GM23338 (cell line): ENCODE measurements around the gene MED12L. TPM values are rescaled to one million over a fixed set of nuclear protein-coding genes. Genes with fewer than 3 reads are reported as not detected.

Source experiments
- ATAC-seq: fragments of 200-7000 bp; cut with Tn5 transposase; 3 replicates; pipeline ENCODE4 v1.9.1; 2020
- DNase-seq: peaks from one replicate; pipeline ENCODE4 v3.0.0-alpha.2; 2015; ENCODE audit warnings: low spot score
- H2AFZ ChIP-seq: fragments of 200-600 bp; sonication (generic); 2 replicates; pipeline ENCODE4 v1.8.0; 2016; ENCODE audit warnings: antibody characterized with exemption, mild to moderate bottlenecking, moderate library complexity
- H3F3A ChIP-seq: fragments of 200-600 bp; sonication (generic); replicated peaks from 2 replicates; pipeline ENCODE4 v1.8.0; 2017; ENCODE audit warnings: antibody characterized with exemption, mixed run types, low read depth
- H3K27ac ChIP-seq: fragments of 200-600 bp; sonication (generic); 2 replicates; pipeline ENCODE4 v1.6.1; 2016; ENCODE audit warnings: low read depth
- H3K27me3 ChIP-seq: fragments of 200-600 bp; sonication (generic); 2 replicates; pipeline ENCODE4 v1.8.0; 2016; ENCODE audit warnings: mild to moderate bottlenecking, mixed run types, moderate library complexity; ENCODE audit not compliant: insufficient read depth
- H3K36me3 ChIP-seq: fragments of 200-600 bp; sonication (generic); 2 replicates; pipeline ENCODE4 v1.8.0; 2016; ENCODE audit warnings: mild to moderate bottlenecking; ENCODE audit not compliant: insufficient read depth
- H3K4me1 ChIP-seq: fragments of 200-600 bp; sonication (generic); 2 replicates; pipeline ENCODE4 v1.8.0; 2016; ENCODE audit warnings: mild to moderate bottlenecking, moderate library complexity; ENCODE audit not compliant: insufficient read depth
- H3K4me2 ChIP-seq: fragments of 200-600 bp; sonication (generic); 2 replicates; pipeline ENCODE4 v1.7.1; 2017; ENCODE audit warnings: mixed run types
- H3K4me3 ChIP-seq: fragments of 200-600 bp; sonication (generic); 2 replicates; pipeline ENCODE4 v1.6.1; 2016; ENCODE audit warnings: mixed run types
- H3K79me2 ChIP-seq: fragments of 200-600 bp; sonication (generic); replicated peaks from 2 replicates; pipeline ENCODE4 v1.8.0; 2017; ENCODE audit warnings: mild to moderate bottlenecking; ENCODE audit not compliant: insufficient read depth
- H3K9me2 ChIP-seq: fragments of 200-600 bp; sonication (generic); 2 replicates; pipeline ENCODE4 v1.8.0; 2017; ENCODE audit not compliant: insufficient read depth
- H4K20me1 ChIP-seq: fragments of 200-600 bp; sonication (generic); replicated peaks from 2 replicates; pipeline ENCODE4 v1.8.0; 2017; ENCODE audit warnings: mild to moderate bottlenecking; ENCODE audit not compliant: insufficient read depth
- H3K27ac Mint-ChIP-seq: 2 replicates; pipeline ENCODE4 v1.8.0; 2020; ENCODE audit warnings: inconsistent platforms, mild to moderate bottlenecking, moderate library complexity, mixed read lengths
- H3K27me3 Mint-ChIP-seq: 3 replicates; pipeline ENCODE4 v1.8.0; 2022; ENCODE audit warnings: low read depth, mild to moderate bottlenecking, moderate library complexity, mixed read lengths, inconsistent platforms; ENCODE audit not compliant: insufficient read depth, poor library complexity
- H3K36me3 Mint-ChIP-seq: 3 replicates; pipeline ENCODE4 v1.8.0; 2021; ENCODE audit warnings: low read depth, mild to moderate bottlenecking, inconsistent platforms, moderate library complexity, mixed read lengths
- H3K4me1 Mint-ChIP-seq: 3 replicates; pipeline ENCODE4 v1.8.0; 2020; ENCODE audit warnings: mild to moderate bottlenecking, inconsistent platforms, mixed read lengths
- H3K4me3 Mint-ChIP-seq: 3 replicates; pipeline ENCODE4 v1.8.0; 2021; ENCODE audit warnings: moderate library complexity, mild to moderate bottlenecking, inconsistent platforms, mixed read lengths
- H3K9me3 Mint-ChIP-seq: 3 replicates; pipeline ENCODE4 v1.8.0; 2020; ENCODE audit warnings: moderate library complexity, mild to moderate bottlenecking, inconsistent platforms, mixed read lengths
- CREB1 ChIP-seq: fragments of 250-450 bp; sonication (Bioruptor Pico); IDR thresholded peaks from 2 replicates; pipeline ENCODE4 v1.5.0; 2020; ENCODE audit warnings: low read depth, mild to moderate bottlenecking, moderate library complexity
- EZH2 ChIP-seq: fragments of 200-600 bp; sonication (generic); IDR thresholded peaks from one replicate; pipeline ENCODE4 v1.8.0; 2017; ENCODE audit warnings: antibody characterized with exemption, mild to moderate bottlenecking, low read depth; ENCODE audit not compliant: unreplicated experiment
- JUNB ChIP-seq: IDR thresholded peaks from one replicate; pipeline ENCODE4 v1.6.1; 2016; ENCODE audit warnings: antibody characterized with exemption; ENCODE audit not compliant: unreplicated experiment
- NANOG ChIP-seq: IDR thresholded peaks from 2 replicates; pipeline ENCODE4 v1.6.1; 2016; ENCODE audit warnings: antibody characterized with exemption, borderline replicate concordance
- POLR2AphosphoS5 ChIP-seq: IDR thresholded peaks from 2 replicates; pipeline ENCODE4 v1.6.1; 2016; ENCODE audit warnings: antibody characterized with exemption, low read depth
- STAT1 ChIP-seq: IDR thresholded peaks from one replicate; pipeline ENCODE4 v1.6.1; 2016; ENCODE audit warnings: antibody characterized with exemption; ENCODE audit not compliant: unreplicated experiment
- ZNF114 ChIP-seq: fragments of 250-450 bp; sonication (Bioruptor Pico); IDR thresholded peaks from 2 replicates; pipeline ENCODE4 v1.5.0; 2020; ENCODE audit warnings: mild to moderate bottlenecking, moderate library complexity
- ZNF331 ChIP-seq: fragments of 250-450 bp; sonication (Bioruptor Pico); IDR thresholded peaks from 2 replicates; pipeline ENCODE4 v1.5.0; 2020; ENCODE audit warnings: low read depth, mild to moderate bottlenecking, moderate library complexity
- polyA plus RNA-seq: library from polyadenylated mRNA; unstranded; fragments of >200 nt; fragmentation: Nextera tagmentation; extraction: Ambion mirVana; gene quantifications from 2 replicates; pipeline ENCODE4 v1.2.1, GENCODE V29; 2016
- total RNA-seq: library from RNA; depleted of rRNA; stranded (reverse); fragments of >200 nt; shearing (Covaris generic); gene quantifications from 2 replicates; pipeline ENCODE4 v1.2.3, GENCODE V29; 2014
- TF ChIP-seq, protein P1 (sequence below): IDR thresholded peaks from one replicate; pipeline ENCODE4 v1.6.1; 2018; ENCODE audit warnings: antibody characterized with exemption; ENCODE audit not compliant: unreplicated experiment
- TF ChIP-seq, protein P2 (sequence below): IDR thresholded peaks from 2 replicates; pipeline ENCODE4 v1.6.1; 2016; ENCODE audit warnings: antibody characterized with exemption
- TF ChIP-seq, protein P3 (sequence below), 2 experiments: fragments of 200-600 bp in 1 of 2; sonication (generic) in 1 of 2; conservative IDR thresholded peaks; 2 replicates each; pipeline versions ENCODE4 v1.5.1 to v1.6.1; 2016 to 2017; ENCODE audit warnings: antibody characterized with exemption in 2 of 2, low read depth in 2 of 2, mild to moderate bottlenecking in 2 of 2, moderate library complexity in 1 of 2

MED12L gene
- total and polyA plus RNA-seq, 2 experiments from 2014 or later, result 5.7 to 25.0 TPM

DNA sequence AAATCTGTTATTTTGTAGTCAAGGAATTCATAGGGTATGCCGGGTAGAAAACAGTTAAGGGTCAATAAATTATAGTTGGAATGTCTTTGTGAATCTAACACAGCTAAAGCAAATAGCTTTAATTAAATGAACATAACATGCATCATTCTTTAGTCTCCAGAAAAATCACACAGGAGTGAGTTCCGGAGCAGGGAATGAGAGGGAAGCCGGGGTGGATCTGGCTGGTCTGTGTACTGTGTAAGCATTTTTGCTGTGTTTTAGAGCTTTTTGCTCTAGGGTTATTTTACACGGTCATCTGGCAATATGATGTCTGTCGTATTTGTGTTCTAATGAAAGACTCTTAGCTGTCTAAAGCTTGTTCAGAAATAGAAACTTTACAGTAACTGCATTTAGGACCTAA is 57.5 kb downstream of the MED12L start (continued):
- TF ChIP-seq, protein P1, sequence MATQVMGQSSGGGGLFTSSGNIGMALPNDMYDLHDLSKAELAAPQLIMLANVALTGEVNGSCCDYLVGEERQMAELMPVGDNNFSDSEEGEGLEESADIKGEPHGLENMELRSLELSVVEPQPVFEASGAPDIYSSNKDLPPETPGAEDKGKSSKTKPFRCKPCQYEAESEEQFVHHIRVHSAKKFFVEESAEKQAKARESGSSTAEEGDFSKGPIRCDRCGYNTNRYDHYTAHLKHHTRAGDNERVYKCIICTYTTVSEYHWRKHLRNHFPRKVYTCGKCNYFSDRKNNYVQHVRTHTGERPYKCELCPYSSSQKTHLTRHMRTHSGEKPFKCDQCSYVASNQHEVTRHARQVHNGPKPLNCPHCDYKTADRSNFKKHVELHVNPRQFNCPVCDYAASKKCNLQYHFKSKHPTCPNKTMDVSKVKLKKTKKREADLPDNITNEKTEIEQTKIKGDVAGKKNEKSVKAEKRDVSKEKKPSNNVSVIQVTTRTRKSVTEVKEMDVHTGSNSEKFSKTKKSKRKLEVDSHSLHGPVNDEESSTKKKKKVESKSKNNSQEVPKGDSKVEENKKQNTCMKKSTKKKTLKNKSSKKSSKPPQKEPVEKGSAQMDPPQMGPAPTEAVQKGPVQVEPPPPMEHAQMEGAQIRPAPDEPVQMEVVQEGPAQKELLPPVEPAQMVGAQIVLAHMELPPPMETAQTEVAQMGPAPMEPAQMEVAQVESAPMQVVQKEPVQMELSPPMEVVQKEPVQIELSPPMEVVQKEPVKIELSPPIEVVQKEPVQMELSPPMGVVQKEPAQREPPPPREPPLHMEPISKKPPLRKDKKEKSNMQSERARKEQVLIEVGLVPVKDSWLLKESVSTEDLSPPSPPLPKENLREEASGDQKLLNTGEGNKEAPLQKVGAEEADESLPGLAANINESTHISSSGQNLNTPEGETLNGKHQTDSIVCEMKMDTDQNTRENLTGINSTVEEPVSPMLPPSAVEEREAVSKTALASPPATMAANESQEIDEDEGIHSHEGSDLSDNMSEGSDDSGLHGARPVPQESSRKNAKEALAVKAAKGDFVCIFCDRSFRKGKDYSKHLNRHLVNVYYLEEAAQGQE, result no peak
- TF ChIP-seq POLR2AphosphoS5 (no peak), ZNF331 (CRISPR knock-in tag) (no peak), NANOG (no peak), STAT1 (no peak)

GRCh38 chr3:151144016-151144415 is 58.6 kb downstream of the MED12L start:
- peaks cover 24% of the 10 kb centered on the region for H3K79me2 ChIP-seq
- DNase-seq (no peak), ATAC-seq (no peak)
- H3K4me2 ChIP-seq, result no peak overlapping the region
- Mint-ChIP-seq H3K9me3 (peaks cover 1% of the 10 kb centered on the region; the same call in 1 of the 3 replicates), H3K27ac (peak overlapping the region; percentile 20; the same call in 1 of the 2 replicates), H3K36me3 (peaks cover 2% of the 10 kb centered on the region; the same call in 2 of the 3 replicates), H3K27me3 (no peaks in the 10 kb centered on the region), H3K4me1 (peaks cover 16% of the 10 kb centered on the region; the same call in 2 of the 3 replicates), H3K4me3 (no peak overlapping the region)
- no peaks in the 10 kb centered on the region for H3K27me3 ChIP-seq
- H2AFZ ChIP-seq, result no peak overlapping the region
- no peak overlapping the region for H3K27ac ChIP-seq
- peaks cover 6% of the 10 kb centered on the region for H4K20me1 ChIP-seq
- no peak overlapping the region for H3K4me3 ChIP-seq
- peaks cover 31% of the 10 kb centered on the region for H3K4me1 ChIP-seq
- H3F3A ChIP-seq, result no peaks in the 10 kb centered on the region
- no peaks in the 10 kb centered on the region for H3K9me2 ChIP-seq
- no peak for TF ChIP-seq POLR2AphosphoS5
- TF ChIP-seq, protein P1, result no peak
- no peak for TF ChIP-seq JUNB
- TF ChIP-seq CREB1 (CRISPR knock-in tag), result no peak
- TF ChIP-seq, protein P2, sequence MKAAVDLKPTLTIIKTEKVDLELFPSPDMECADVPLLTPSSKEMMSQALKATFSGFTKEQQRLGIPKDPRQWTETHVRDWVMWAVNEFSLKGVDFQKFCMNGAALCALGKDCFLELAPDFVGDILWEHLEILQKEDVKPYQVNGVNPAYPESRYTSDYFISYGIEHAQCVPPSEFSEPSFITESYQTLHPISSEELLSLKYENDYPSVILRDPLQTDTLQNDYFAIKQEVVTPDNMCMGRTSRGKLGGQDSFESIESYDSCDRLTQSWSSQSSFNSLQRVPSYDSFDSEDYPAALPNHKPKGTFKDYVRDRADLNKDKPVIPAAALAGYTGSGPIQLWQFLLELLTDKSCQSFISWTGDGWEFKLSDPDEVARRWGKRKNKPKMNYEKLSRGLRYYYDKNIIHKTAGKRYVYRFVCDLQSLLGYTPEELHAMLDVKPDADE, result no peak
- no peak for TF ChIP-seq NANOG
- TF ChIP-seq, protein P3, sequence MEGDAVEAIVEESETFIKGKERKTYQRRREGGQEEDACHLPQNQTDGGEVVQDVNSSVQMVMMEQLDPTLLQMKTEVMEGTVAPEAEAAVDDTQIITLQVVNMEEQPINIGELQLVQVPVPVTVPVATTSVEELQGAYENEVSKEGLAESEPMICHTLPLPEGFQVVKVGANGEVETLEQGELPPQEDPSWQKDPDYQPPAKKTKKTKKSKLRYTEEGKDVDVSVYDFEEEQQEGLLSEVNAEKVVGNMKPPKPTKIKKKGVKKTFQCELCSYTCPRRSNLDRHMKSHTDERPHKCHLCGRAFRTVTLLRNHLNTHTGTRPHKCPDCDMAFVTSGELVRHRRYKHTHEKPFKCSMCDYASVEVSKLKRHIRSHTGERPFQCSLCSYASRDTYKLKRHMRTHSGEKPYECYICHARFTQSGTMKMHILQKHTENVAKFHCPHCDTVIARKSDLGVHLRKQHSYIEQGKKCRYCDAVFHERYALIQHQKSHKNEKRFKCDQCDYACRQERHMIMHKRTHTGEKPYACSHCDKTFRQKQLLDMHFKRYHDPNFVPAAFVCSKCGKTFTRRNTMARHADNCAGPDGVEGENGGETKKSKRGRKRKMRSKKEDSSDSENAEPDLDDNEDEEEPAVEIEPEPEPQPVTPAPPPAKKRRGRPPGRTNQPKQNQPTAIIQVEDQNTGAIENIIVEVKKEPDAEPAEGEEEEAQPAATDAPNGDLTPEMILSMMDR (conservative IDR thresholded peaks at IDR 0.05; ENCODE audit: low read depth in 2 of 2), result no peak
- no peak for TF ChIP-seq ZNF114 (CRISPR knock-in tag)
- no peak for TF ChIP-seq EZH2
- no peaks in the 10 kb centered on the region for H3K36me3 ChIP-seq
